HG02840 (cell line): ENCODE measurements around the gene CCNF.
"Not testable (repeated sequence)": the region's sequence is repeated elsewhere in the genome, so short reads cannot be mapped to it uniquely, and the experiment has no call there.

Source experiments
- ATAC-seq: cut with Tn5 transposase; IDR thresholded peaks from one replicate; pipeline ENCODE4 v1.9.1; 2021; ENCODE audit warnings: mild to moderate bottlenecking, moderate library complexity, moderate number of reproducible peaks; ENCODE audit not compliant: unreplicated experiment, low FRiP score

CCNF gene, protein sequence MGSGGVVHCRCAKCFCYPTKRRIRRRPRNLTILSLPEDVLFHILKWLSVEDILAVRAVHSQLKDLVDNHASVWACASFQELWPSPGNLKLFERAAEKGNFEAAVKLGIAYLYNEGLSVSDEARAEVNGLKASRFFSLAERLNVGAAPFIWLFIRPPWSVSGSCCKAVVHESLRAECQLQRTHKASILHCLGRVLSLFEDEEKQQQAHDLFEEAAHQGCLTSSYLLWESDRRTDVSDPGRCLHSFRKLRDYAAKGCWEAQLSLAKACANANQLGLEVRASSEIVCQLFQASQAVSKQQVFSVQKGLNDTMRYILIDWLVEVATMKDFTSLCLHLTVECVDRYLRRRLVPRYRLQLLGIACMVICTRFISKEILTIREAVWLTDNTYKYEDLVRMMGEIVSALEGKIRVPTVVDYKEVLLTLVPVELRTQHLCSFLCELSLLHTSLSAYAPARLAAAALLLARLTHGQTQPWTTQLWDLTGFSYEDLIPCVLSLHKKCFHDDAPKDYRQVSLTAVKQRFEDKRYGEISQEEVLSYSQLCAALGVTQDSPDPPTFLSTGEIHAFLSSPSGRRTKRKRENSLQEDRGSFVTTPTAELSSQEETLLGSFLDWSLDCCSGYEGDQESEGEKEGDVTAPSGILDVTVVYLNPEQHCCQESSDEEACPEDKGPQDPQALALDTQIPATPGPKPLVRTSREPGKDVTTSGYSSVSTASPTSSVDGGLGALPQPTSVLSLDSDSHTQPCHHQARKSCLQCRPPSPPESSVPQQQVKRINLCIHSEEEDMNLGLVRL

DNA sequence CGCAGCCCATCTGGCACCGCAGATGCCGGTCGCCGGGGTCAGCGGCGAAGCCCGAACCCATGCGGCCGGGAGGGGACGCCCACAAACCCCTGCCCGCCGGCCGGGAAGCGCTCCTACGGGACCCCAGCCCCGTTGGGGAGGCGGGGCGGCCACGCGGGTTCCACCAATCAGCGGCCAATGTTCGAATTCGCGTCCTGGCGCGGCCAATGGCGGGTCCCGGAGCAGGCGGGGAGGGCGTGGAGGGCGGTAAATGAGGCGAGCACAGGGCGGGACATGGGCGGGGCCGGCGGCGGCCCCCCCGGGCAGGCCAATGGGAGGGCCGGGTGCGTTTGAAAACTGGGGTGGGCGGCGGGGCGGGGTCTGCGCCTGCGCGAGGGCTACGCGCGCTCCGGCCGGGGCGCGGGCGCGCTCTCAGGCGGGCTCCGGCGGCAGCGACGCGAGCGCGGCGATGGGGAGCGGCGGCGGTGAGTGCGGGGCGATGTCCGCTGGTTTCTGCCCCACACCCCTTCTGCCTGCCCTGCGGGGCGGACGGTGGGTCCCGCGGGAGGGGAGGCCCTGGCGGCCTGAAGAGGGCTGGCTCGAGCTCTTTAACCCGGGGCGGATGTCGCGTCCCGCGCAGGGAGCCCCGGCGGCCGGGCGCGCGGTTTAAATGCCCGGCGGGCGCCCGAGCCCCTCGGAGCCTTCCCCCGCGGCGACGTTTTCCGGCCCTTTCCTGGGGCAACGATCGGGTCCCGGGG lies at the start of gene CCNF:
CCNF (plus strand) TSS at position 414 of the 737 bp plus-strand sequence; CDS start at position 449, 35 bp downstream.
- peak; percentile 88 for ATAC-seq

DNA sequence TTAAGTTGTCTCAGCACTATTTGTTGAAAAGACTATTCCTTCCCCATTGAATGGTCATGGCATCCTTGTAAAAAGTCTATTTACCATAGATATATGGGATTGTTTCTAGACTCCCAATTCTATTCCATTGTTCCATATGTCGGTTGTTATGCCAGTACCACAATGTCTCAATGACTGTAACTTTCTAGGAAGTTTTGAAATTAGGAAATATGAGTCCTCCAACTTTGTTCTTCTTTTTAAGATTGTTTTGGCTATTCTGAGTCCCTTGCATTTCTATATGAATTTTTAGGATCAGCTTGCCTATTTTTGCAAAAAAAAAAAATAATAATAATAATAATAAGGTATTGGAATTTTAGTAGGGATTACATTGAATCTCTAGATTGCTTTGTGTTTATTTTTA lies 45.7 kb upstream of the CCNF start:
- no peak for ATAC-seq

DNA sequence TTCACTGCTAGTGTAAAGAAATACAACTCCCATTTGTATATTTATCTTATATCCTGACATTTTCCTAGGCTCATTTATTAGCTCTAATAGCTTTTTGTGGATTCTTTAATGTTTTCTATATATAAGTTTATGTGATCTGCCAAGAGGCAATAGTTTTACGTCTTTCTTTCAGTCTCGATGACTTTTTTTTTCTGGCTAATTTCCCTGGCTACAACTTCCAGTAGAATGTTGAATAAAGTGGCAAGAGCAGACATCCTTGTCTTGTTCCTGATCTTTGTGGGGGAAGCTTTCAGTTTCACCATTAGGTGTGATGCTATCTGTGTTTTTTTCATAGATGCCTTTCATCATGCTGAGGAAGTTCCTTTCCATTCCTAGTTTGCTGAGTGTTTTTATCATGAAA lies 44.8 kb upstream of the CCNF start:
- no peak for ATAC-seq

- no peak for ATAC-seq
Measured at GRCh38 chr16:2385190-2385836, 43.9 kb upstream of the CCNF start.

DNA sequence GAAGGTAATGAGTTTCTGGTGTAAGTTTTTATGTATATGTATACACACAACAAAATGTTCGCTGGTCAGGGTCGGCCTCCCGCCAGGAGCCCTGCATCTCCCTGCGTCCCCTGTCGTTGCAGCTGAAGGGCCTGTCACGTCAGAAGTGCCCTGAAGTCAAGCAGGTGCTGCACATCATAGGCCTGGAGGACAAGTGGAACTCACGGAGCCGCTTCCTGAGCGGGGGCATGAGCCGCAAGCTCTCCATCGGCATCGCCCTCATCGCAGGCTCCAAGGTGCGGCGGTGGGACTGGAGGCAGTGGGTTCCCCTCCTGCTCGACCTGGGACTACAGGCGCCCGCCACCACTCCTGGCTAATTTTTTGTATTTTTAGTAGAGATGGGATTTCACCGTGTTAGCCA lies 43.3 kb upstream of the CCNF start:
- ATAC-seq, result not testable (repeated sequence)

DNA sequence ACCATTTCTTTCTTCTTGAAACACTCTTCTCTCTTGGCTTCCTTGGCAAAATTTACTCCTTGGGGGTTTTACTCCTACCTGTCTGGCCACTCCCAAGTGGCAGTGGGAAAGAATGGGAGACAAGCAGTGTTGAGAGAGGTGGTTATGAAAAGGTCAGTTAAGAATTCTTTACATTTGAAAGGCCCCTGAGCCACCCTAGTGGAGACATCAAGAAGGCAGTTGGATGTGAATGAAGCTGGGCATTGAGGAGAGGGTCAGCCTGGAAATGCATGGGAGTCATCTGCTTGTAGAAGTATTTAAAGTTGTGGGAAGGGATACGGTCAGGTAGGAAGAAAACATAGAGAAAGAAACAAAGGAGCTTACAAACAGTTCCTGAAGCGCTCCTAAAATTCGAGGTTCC lies 42.3 kb upstream of the CCNF start:
- ATAC-seq, result no peak

GRCh38 chr16:2388139-2388874 lies 40.9 kb upstream of the CCNF start:
- ATAC-seq, result no peak

DNA sequence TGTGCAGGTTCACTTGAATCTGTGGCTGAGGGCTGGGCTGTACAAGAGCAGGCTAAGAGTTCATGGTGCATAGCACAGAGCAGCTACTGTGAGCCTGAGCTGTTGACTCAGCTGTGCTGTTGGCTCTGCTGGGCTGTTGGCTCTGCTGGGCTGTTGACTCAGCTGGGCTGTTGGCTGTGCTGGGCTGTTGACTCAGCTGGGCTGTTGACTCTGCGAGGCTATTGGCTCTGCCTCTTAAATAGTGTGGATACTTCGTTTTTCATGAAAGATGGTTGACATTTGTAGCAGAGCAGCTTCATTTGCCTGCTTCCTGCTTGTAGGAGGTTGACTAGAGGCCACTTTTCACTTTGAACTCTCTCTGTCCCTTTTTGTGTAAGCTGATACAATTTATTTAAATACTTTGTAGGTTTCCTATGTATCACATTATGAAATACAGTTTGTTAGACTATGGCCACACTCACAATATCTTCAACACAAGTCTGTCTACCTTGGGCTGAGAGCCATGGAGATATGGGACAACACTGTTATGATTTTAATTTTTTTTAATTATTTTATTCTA lies 40.3 kb upstream of the CCNF start:
- ATAC-seq, result no peak

DNA sequence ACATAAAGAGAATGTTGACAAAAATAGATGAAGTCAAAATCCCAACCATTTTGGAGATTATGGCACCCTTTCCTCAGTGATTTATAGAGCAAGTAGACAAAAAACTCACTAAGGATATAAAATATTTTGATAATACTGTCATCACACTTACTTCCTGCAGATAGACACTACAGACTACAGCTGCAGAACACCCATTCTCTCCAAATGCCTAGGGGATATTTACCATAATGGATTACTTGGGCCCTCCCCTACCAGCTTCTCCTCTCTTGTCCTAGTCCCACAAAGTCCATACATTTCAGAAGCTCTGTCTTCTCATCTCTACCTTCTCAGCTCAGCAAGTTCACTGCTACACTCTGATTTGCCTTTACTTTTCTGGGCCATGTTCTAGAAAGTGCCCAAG lies 37.2 kb upstream of the CCNF start:
- no peak for ATAC-seq

GRCh38 chr16:2398520-2398919 lies 30.7 kb upstream of the CCNF start:
- ATAC-seq, result no peak

DNA sequence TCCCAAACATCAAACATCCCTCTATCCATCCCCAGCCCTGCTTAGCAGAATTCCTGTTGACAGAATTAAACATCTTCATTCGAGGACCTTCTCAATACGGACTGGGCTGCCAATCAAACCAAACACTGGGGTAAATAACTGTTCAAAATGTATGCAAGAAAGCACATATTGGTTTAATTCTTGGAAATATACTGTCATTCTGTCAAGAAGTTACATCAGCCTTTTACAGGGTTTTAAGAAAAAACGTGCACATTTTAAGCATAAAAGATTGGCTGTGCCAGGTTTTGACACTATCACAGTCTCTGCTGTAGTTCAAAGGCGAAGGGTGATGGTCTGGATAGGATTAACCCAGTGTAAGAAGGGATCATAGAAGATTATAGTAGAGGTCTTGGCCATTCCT lies 25.1 kb upstream of the CCNF start:
- ATAC-seq, result no peak

DNA sequence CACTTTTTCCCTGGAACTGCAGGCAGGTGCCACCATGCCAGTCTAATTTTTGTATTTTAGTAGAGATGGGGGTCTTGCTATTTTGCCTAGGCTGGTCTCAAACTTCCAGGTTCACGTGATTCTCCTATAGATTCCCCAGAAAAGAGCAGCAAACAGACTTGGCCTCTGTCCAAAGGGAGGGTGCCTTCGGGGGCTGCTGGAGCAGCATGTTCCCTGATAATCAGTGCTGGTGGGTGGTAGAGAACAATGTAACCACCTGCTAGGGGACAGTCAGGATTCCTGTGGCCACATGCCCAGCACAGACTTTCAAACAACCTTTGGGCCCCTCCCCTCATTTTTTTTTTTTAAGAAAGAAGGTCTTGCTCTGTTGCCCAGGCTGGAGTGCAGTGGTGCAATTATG lies 14.2 kb upstream of the CCNF start:
- ATAC-seq, result no peak

- ATAC-seq, result no peak
Measured at GRCh38 chr16:2420035-2420434, 9.2 kb upstream of the CCNF start.

DNA sequence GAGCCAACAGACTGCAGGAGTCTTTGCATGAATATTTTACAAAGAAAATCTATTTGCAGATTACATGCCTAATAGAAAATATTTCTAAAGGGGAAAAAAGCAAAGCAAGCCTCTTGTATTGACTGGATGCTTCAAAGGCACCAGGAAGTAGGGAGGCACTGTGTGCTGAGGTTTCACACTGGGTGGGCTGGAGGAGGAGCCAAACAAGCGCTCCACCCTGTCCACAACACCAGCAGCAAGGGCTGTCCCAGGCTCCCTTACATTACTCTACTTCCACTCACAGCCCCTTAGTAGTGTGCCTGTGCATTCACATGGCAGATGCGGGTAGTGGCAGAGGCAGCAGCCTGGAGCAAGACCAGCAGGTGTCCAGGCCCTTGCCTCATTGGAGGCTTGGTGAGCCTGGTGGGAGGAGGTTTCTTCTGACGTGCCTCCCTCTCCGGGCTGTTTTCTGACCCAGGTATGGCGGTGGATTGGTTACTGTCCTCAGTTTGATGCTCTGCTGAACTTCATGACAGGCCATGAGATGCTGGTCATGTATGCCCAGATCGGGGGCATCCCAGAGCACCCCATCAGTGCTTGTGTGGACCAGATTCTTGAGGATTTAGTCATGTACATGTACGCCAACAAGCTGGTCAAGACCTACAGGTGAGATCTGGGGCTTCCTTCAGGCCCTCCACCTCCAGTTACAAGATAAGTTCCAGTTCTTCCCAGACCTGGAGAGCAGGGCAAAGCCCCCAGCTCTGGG lies 7.0 kb upstream of the CCNF start:
- no peak for ATAC-seq

DNA sequence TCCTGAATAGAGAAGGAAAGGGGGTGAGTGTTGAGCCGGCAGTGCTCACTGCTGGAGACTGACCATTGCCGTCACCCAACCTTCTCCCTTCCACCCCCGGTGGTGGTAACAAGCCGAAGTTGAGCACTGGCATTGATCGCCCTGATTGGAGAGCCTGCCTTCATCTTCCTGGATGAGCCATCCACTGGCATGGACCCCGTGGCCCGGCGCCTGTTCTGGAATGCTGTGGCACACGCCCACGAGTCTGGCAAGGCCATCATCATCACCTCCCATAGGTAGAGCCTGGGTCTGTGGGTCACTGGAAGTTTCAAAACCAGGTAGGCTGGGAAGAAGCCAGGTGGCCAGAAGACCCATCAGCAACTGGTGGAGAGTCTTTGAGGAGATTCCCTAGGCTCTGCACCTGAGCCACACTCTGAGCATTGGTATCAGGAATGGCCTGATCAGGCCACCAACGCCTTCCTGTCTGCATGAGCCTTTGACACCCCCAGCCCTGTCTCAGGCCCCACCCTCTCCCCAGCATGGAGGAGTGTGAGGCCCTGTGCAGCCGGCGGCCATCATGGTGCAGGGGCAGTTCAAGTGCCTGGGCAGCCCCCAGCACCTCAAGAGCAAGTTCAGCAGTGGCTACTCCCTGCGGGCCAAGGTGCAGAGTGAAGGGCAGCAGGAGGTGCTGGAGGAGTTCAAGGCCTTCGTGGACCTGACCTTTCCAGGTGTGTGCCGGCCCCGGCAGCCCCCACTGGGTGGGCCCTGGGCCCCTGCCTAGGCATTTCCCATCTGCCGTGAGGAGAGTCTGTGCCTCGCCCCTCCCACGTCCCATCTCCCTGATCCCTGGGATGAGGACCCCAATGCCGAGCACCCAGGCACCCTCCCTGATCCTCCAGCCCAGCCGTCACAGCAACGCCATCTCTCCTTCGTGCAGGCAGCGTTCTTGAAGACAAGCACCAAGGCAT lies 4.9 kb upstream of the CCNF start:
- ATAC-seq, result no peak

DNA sequence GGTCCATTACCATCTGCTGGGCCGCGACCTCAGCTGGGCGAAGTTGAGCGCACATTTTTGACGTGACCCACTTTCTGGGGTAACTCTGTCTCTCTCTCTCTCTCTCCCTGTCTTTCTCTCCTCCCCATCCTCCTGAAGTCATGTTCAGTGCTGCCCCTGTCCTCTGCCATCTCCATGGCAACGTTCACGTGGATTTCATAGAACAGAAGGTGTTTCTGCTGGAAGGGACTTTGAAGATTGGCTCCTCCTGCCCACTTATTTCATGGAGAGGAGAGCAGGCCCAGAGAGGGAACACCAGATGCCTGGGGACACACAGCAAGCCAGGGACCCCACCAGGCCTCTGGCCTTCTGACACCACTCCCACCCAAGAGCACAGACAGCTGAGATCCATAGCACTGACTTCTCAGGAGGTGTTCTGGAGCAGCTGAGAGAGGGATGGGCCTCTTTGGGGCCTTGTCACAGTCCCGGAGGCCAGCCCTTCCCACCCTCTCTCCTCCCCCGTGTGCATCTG lies 4.2 kb upstream of the CCNF start:
- ATAC-seq, result no peak

DNA sequence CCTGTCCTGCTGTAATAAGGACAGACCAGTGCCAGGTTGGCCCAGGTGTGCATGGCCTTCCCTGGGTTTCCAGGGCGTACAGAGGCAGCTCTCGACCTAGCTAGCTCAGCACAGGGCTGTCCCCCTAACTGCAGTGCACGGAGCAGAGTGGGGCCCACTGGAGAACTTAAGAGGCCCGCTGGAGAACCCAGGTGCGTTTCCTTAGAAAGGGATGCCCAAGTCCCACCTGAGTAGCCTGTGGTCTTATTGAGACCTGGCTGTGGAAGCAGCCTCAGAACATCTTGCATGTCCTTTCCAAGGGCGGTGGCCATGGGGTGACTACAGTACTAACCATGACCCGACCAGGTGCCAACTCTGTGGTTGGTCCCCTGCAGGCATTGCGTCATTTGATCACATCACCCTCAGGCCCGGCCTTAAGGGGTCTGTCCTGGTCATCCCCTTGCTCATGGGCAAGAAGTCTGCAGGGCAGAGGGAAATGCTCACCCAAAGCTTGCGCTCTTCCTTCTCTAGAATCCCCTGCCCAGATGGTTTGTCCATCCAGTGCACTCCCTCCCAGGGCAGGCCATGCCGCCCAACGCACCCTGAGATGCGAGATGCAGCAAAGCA lies 3.3 kb upstream of the CCNF start:
- no peak for ATAC-seq
